Gastrocnemius medialis (tissue), 4 donors: Measurements from ENCODE around the gene LRRFIP1. TPM values are rescaled to one million over a fixed set of nuclear protein-coding genes. Genes with fewer than 3 reads are reported as not detected.
A peak's percentile ranks its signal among the peaks of the same experiment; 100 is the strongest.

Experiments used
- ATAC-seq, 2 donors: fragments of 150-250 bp; one replicate each; pipeline ENCODE4 v1.9.1; 2016
- DNase-seq, 2 donors: peaks; one replicate each; pipeline ENCODE4 v3.0.0-alpha.2; 2019
- H3K27ac ChIP-seq, 4 donors: fragments of 200-600 bp; sonication (generic); 1 replicate in 1 of 4; 2 replicates in 3 of 4; pipeline ENCODE4 v1.5.1; 2016 to 2018; ENCODE audit warnings: mild to moderate bottlenecking in 2 of 4, moderate library complexity in 1 of 4
- H3K27me3 ChIP-seq, 3 donors: fragments of 200-600 bp; sonication (generic) in 2 of 3; 1 replicate in 1 of 3; 2 replicates in 2 of 3; pipeline versions ENCODE4 v1.5.1 to v1.6.0; 2016 to 2019; ENCODE audit warnings: mild to moderate bottlenecking in 1 of 3, moderate library complexity in 1 of 3
- H3K36me3 ChIP-seq, 2 donors: fragments of 200-600 bp; sonication (generic) in 1 of 2; one replicate each; pipeline ENCODE4 v1.5.1; 2017 to 2018
- H3K4me1 ChIP-seq, 2 donors: fragments of 200-600 bp; sonication (generic) in 1 of 2; one replicate each; pipeline ENCODE4 v1.5.1; 2016 to 2017; ENCODE audit warnings: mild to moderate bottlenecking in 2 of 2
- H3K4me3 ChIP-seq, 4 donors: fragments of 200-600 bp; sonication (generic) in 3 of 4; 1 replicate in 1 of 4; 2 replicates in 3 of 4; pipeline ENCODE4 v1.5.1; 2016 to 2019; ENCODE audit warnings: mild to moderate bottlenecking in 2 of 4
- H3K9me3 ChIP-seq, 3 donors: fragments of 200-600 bp; sonication (generic) in 2 of 3; 1 replicate in 1 of 3; 2 replicates in 2 of 3; pipeline ENCODE4 v1.5.1; 2016 to 2019
- CTCF ChIP-seq, 5 experiments: fragments of 450-650 bp in 3 of 5; fragments of 200-600 bp in 2 of 5; sonication (generic) in 2 of 5; IDR thresholded peaks in 4 of 5; conservative IDR thresholded peaks in 1 of 5; 1 replicate in 4 of 5; 2 replicates in 1 of 5; pipeline ENCODE4 v1.5.1; 2016 to 2019; ENCODE audit warnings: antibody characterized with exemption in 5 of 5, mild to moderate bottlenecking in 3 of 5, moderate library complexity in 3 of 5
- POLR2A ChIP-seq, 2 donors: fragments of 450-650 bp; IDR thresholded peaks; one replicate each; pipeline ENCODE4 v1.6.1; 2017; ENCODE audit warnings: antibody characterized with exemption in 2 of 2, mild to moderate bottlenecking in 2 of 2, moderate library complexity in 2 of 2
- in situ Hi-C, 4 donors: fragments of 200-750 bp; cut with MboI; loops; one replicate each; pipeline versions ENCODE4 v1.15.0 to v1.8.0; 2017; ENCODE audit warnings: low sequenced_read_pairs in 4 of 4
- intact Hi-C: fragments of 100-400 bp; cut with DNase I; formaldehyde crosslinking; loops from one replicate; pipeline ENCODE4 v1.15.1; 2023; ENCODE audit warnings: low total_unique reads
- total RNA-seq, 4 donors: library from RNA; depleted of rRNA; stranded (reverse); fragments of >200 nt; gene quantifications; one replicate each; pipeline versions ENCODE4 v1.1.0 to v1.2.3, GENCODE V29; 2016

The LRRFIP1 gene
- total RNA-seq, 4 donors from 2014 or later, result 37.9 to 74.1 (median 54.0) TPM

GRCh38 chr2:237629188-237629534 is 1.8 kb downstream of the LRRFIP1 start:
- DNase-seq, result no peak
- H3K9me3 ChIP-seq, result no peaks in the 10 kb centered on the region
- intact Hi-C loops, result loop anchor here (1.0 kb wide), 1 partner anchor 8 kb away; no protein-coding TSS in a partner anchor
- TF ChIP-seq POLR2A (IDR thresholded peaks at IDR 0.05) (no peak), CTCF (IDR thresholded peaks at IDR 0.05 in 4 of 5, conservative IDR thresholded peaks at IDR 0.05 in 1 of 5) (no peak)
- H3K4me3 ChIP-seq, result no peak overlapping the region
- peak overlapping the region; percentile 84 to 88 (median 86) for H3K27ac ChIP-seq
- no peaks in the 10 kb centered on the region for H3K36me3 ChIP-seq
- peak; percentile 19 to 30 for ATAC-seq
- H3K27me3 ChIP-seq, result no peaks in the 10 kb centered on the region
- in situ Hi-C loops, result no loop called here
- H3K4me1 ChIP-seq, result peaks cover 56 to 70% of the 10 kb centered on the region in 2 donors

- ATAC-seq (peak; percentile 76 to 79), DNase-seq (peak in 1 of 2 donors; percentile 77)
- no peak overlapping the region for H3K4me3 ChIP-seq
- TF ChIP-seq POLR2A (IDR thresholded peaks at IDR 0.05), result no peak
- no peak for TF ChIP-seq CTCF (IDR thresholded peaks at IDR 0.05 in 4 of 5, conservative IDR thresholded peaks at IDR 0.05 in 1 of 5)
- H3K36me3 ChIP-seq, result no peaks in the 10 kb centered on the region
- peaks cover 59 to 71% of the 10 kb centered on the region in 2 donors for H3K4me1 ChIP-seq
- H3K9me3 ChIP-seq, result no peaks in the 10 kb centered on the region
- H3K27ac ChIP-seq, result peak overlapping the region; percentile 84 to 88 (median 86)
- intact Hi-C loops (loop anchor here (1.0 to 10.0 kb wide), 2 partner anchors 8 to 1385 kb away; no protein-coding TSS in a partner anchor), in situ Hi-C loops (no loop called here)
- H3K27me3 ChIP-seq, result no peaks in the 10 kb centered on the region
Measured at GRCh38 chr2:237629739-237630138, 2.4 kb downstream of the LRRFIP1 start.

- intact Hi-C loops, result loop anchor here (10.0 kb wide), 1 partner anchor 1386 kb away; no protein-coding TSS in a partner anchor
- H3K4me1 ChIP-seq, result peaks cover 59 to 71% of the 10 kb centered on the region in 2 donors
- H3K27me3 ChIP-seq, result no peaks in the 10 kb centered on the region
- peak overlapping the region; percentile 84 to 88 (median 86) for H3K27ac ChIP-seq
- no peaks in the 10 kb centered on the region for H3K36me3 ChIP-seq
- no peaks in the 10 kb centered on the region for H3K9me3 ChIP-seq
- ATAC-seq (no peak), DNase-seq (no peak)
- no peak for TF ChIP-seq CTCF (IDR thresholded peaks at IDR 0.05 in 4 of 5, conservative IDR thresholded peaks at IDR 0.05 in 1 of 5)
- in situ Hi-C loops, result no loop called here
- no peak overlapping the region for H3K4me3 ChIP-seq
Measured at GRCh38 chr2:237630216-237631000, 3.0 kb downstream of the LRRFIP1 start.

GRCh38 chr2:237631007-237631785 is 3.8 kb downstream of the LRRFIP1 start:
- H3K9me3 ChIP-seq, result no peaks in the 10 kb centered on the region
- ATAC-seq, result no peak
- H3K27me3 ChIP-seq, result no peaks in the 10 kb centered on the region
- no peaks in the 10 kb centered on the region for H3K36me3 ChIP-seq
- peak overlapping the region; percentile 84 to 88 (median 86) for H3K27ac ChIP-seq
- no peak for DNase-seq
- no peak overlapping the region for H3K4me3 ChIP-seq
- peaks cover 59 to 63% of the 10 kb centered on the region in 2 donors for H3K4me1 ChIP-seq
- in situ Hi-C loops, result no loop called here
- intact Hi-C loops, result loop anchor here (10.0 kb wide), 1 partner anchor 1386 kb away; no protein-coding TSS in a partner anchor
- TF ChIP-seq CTCF (IDR thresholded peaks at IDR 0.05 in 4 of 5, conservative IDR thresholded peaks at IDR 0.05 in 1 of 5), result no peak
- TF ChIP-seq POLR2A (IDR thresholded peaks at IDR 0.05), result no peak
